Thoracic aorta (tissue), 2 donors: ENCODE results near the gene ARAF. TPM values are rescaled to one million over a fixed set of nuclear protein-coding genes. Genes with fewer than 3 reads are reported as not detected.

ENCODE experiments used
- ATAC-seq: fragments of 150-250 bp; one replicate; pipeline ENCODE4 v1.8.0; 2017; ENCODE audit warnings: low read depth; ENCODE audit not compliant: insufficient number of reproducible peaks, low FRiP score
- DNase-seq: peaks from one replicate; pipeline ENCODE4 v3.0.0-alpha.2; 2020; ENCODE audit warnings: low spot score
- H3K27ac ChIP-seq, 2 donors: fragments of 200-600 bp; sonication (generic); 1 replicate in 1 of 2; 2 replicates in 1 of 2; pipeline ENCODE4 v1.5.1; 2016; ENCODE audit warnings: mild to moderate bottlenecking in 2 of 2, moderate library complexity in 2 of 2
- H3K27me3 ChIP-seq: fragments of 200-600 bp; sonication (generic); replicated peaks from 2 replicates; pipeline ENCODE4 v1.6.0; 2016; ENCODE audit warnings: mild to moderate bottlenecking; ENCODE audit not compliant: insufficient read depth
- H3K36me3 ChIP-seq: fragments of 200-600 bp; sonication (generic); one replicate; pipeline ENCODE4 v1.5.1; 2016
- H3K4me1 ChIP-seq, 2 donors: fragments of 200-600 bp; sonication (generic); 1 replicate in 1 of 2; 2 replicates in 1 of 2; pipeline versions ENCODE4 v1.5.1 to v1.6.0; 2016; ENCODE audit warnings: low read depth in 2 of 2, mild to moderate bottlenecking in 1 of 2; ENCODE audit not compliant: control insufficient read depth in 1 of 2
- H3K4me3 ChIP-seq: fragments of 200-600 bp; sonication (generic); 2 replicates; pipeline ENCODE4 v1.5.1; 2016; ENCODE audit warnings: mild to moderate bottlenecking
- H3K9me3 ChIP-seq: fragments of 200-600 bp; sonication (generic); 2 replicates; pipeline ENCODE4 v1.5.1; 2016
- CTCF ChIP-seq: fragments of 200-600 bp; sonication (generic); IDR thresholded peaks from one replicate; pipeline ENCODE4 v1.5.1; 2019; ENCODE audit warnings: antibody characterized with exemption
- total RNA-seq, 2 donors: library from RNA; depleted of rRNA; stranded (reverse); fragments of >200 nt; gene quantifications; one replicate each; pipeline versions ENCODE4 v1.1.0 to v1.2.3, GENCODE V29; 2016

Gene ARAF
- total RNA-seq, 2 donors from 2014 or later: 44.5 to 52.3 TPM

GRCh38 chrX:47607091-47607490 is 46.1 kb downstream of the ARAF start:
- ATAC-seq (no peak), DNase-seq (no peak)
- H3K4me3 ChIP-seq: no peak overlapping the region
- no peak for TF ChIP-seq CTCF
- no peaks in the 10 kb centered on the region for H3K36me3 ChIP-seq
- H3K27ac ChIP-seq: no peak overlapping the region
- H3K4me1 ChIP-seq: no peaks in the 10 kb centered on the region
- no peaks in the 10 kb centered on the region for H3K27me3 ChIP-seq
- no peaks in the 10 kb centered on the region for H3K9me3 ChIP-seq

- H3K27ac ChIP-seq: no peak overlapping the region
- no peaks in the 10 kb centered on the region for H3K27me3 ChIP-seq
- H3K4me3 ChIP-seq: no peak overlapping the region
- no peak for DNase-seq
- H3K36me3 ChIP-seq: no peaks in the 10 kb centered on the region
- no peak for ATAC-seq
- TF ChIP-seq CTCF: no peak
- no peaks in the 10 kb centered on the region for H3K9me3 ChIP-seq
- H3K4me1 ChIP-seq: no peaks in the 10 kb centered on the region
These were observed 47.3 kb downstream of the ARAF start for GRCh38 chrX:47608130-47608810.

- Histone ChIP-seq H3K9me3 (no peaks in the 10 kb centered on the region), H3K4me1 (no peaks in the 10 kb centered on the region), H3K27ac (no peak overlapping the region), H3K36me3 (no peaks in the 10 kb centered on the region), H3K4me3 (no peak overlapping the region), H3K27me3 (no peaks in the 10 kb centered on the region)
- no peak for ATAC-seq
- TF ChIP-seq CTCF: no peak
- DNase-seq: no peak
These were observed 49.5 kb downstream of the ARAF start for GRCh38 chrX:47610511-47610910.

- no peaks in the 10 kb centered on the region for H3K36me3 ChIP-seq
- no peak overlapping the region for H3K27ac ChIP-seq
- no peaks in the 10 kb centered on the region for H3K9me3 ChIP-seq
- DNase-seq: no peak
- TF ChIP-seq CTCF: no peak
- H3K4me3 ChIP-seq: no peak overlapping the region
- H3K4me1 ChIP-seq: no peaks in the 10 kb centered on the region
- H3K27me3 ChIP-seq: no peaks in the 10 kb centered on the region
- ATAC-seq: no peak
These were observed 50.5 kb downstream of the ARAF start for GRCh38 chrX:47611489-47611888.

- Histone ChIP-seq H3K27ac (no peak overlapping the region), H3K4me3 (no peak overlapping the region), H3K4me1 (no peaks in the 10 kb centered on the region), H3K36me3 (no peaks in the 10 kb centered on the region), H3K9me3 (no peaks in the 10 kb centered on the region), H3K27me3 (no peaks in the 10 kb centered on the region)
- DNase-seq (no peak), ATAC-seq (no peak)
- no peak for TF ChIP-seq CTCF
These were observed 50.9 kb downstream of the ARAF start for GRCh38 chrX:47611926-47612325.
